Liver (tissue), 3 donors: ENCODE measurements around the gene ERBIN.

ENCODE experiments used
- EGR1 ChIP-seq, 2 donors: IDR thresholded peaks; 2 replicates each; pipeline ENCODE4 v1.6.1; 2016 to 2018; ENCODE audit warnings: antibody characterized with exemption in 2 of 2, low read depth in 2 of 2
- HNF4G ChIP-seq: IDR thresholded peaks from 2 replicates; pipeline ENCODE4 v1.6.1; 2016; ENCODE audit warnings: antibody characterized with exemption
- MAX ChIP-seq: IDR thresholded peaks from 2 replicates; pipeline ENCODE4 v1.6.1; 2016; ENCODE audit warnings: antibody characterized with exemption
- REST ChIP-seq: IDR thresholded peaks from 2 replicates; pipeline ENCODE4 v1.6.1; 2016; ENCODE audit warnings: antibody characterized with exemption, mild to moderate bottlenecking
- TAF1 ChIP-seq: conservative IDR thresholded peaks from 2 replicates; pipeline ENCODE4 v1.6.1; 2016; ENCODE audit warnings: antibody characterized with exemption, mild to moderate bottlenecking
- TF ChIP-seq, protein P1 (sequence below): fragments of 150-350 bp; IDR thresholded peaks from 2 replicates; pipeline ENCODE4 v1.5.1; 2017; ENCODE audit warnings: improper control_type of control experiment, low read depth, low read length; ENCODE audit not compliant: missing input control
- donor health status: healthy.
- donor health status: healthy.

GRCh38 chr5:66130493-66130892 lies 204.1 kb downstream of the ERBIN start:
- TF ChIP-seq EGR1 (IDR thresholded peaks at IDR 0.05; ENCODE audit: low read depth in 2 of 2), result no peak
- TF ChIP-seq HNF4G, result no peak
- TF ChIP-seq, protein P1, sequence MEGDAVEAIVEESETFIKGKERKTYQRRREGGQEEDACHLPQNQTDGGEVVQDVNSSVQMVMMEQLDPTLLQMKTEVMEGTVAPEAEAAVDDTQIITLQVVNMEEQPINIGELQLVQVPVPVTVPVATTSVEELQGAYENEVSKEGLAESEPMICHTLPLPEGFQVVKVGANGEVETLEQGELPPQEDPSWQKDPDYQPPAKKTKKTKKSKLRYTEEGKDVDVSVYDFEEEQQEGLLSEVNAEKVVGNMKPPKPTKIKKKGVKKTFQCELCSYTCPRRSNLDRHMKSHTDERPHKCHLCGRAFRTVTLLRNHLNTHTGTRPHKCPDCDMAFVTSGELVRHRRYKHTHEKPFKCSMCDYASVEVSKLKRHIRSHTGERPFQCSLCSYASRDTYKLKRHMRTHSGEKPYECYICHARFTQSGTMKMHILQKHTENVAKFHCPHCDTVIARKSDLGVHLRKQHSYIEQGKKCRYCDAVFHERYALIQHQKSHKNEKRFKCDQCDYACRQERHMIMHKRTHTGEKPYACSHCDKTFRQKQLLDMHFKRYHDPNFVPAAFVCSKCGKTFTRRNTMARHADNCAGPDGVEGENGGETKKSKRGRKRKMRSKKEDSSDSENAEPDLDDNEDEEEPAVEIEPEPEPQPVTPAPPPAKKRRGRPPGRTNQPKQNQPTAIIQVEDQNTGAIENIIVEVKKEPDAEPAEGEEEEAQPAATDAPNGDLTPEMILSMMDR, result no peak
- TF ChIP-seq MAX, result no peak
- TF ChIP-seq TAF1, result no peak
- no peak for TF ChIP-seq REST
